ENCODE results near the gene KCNG3. TPM values are rescaled to one million over a fixed set of nuclear protein-coding genes. Genes with fewer than 3 reads are reported as not detected.

Gene KCNG3
- total and polyA plus RNA-seq, 2 of the 13 experiments (the other 11 are each of a cell fraction or from before 2014, with no cell fraction given) = 2.8 to 4.8 TPM

GRCh38 chr2:42494355-42495233, 812 bp upstream of the KCNG3 start (continued):
- TF ChIP-seq HNF4G (IDR thresholded peaks at IDR 0.05; ENCODE audit: borderline replicate concordance, low read depth, low read length) (no peak), HNF4G (CRISPR knock-in tag; IDR thresholded peaks at IDR 0.05; ENCODE audit: borderline replicate concordance, low read depth) (no peak), ZNF17 (CRISPR knock-in tag; IDR thresholded peaks at IDR 0.05) (0 out of 2 replicates have a peak, but pooled peaks have one; percentile 77), POLR2AphosphoS5 (IDR thresholded peaks at IDR 0.05; ENCODE audit: low read depth, low read length) (0 out of 2 replicates have a peak, but pooled peaks have one; percentile 22), DPF2 (CRISPR knock-in tag; IDR thresholded peaks at IDR 0.05; ENCODE audit: borderline replicate concordance, low read depth) (no peak), CTCF (CRISPR knock-in tag; IDR thresholded peaks at IDR 0.05) (peak; percentile 92), ZNF720 (CRISPR knock-in tag; IDR thresholded peaks at IDR 0.05) (no peak), PAWR (CRISPR knock-in tag; IDR thresholded peaks at IDR 0.05; ENCODE audit: borderline replicate concordance) (no peak; the same call in 1 of the 2 replicates), ETS1 (CRISPR knock-in tag; IDR thresholded peaks at IDR 0.05) (no peak), ZNF75D (CRISPR knock-in tag; IDR thresholded peaks at IDR 0.05; ENCODE audit: borderline replicate concordance) (0 out of 2 replicates have a peak, but pooled peaks have one; percentile 53), MBNL3 (CRISPR knock-in tag; conservative IDR thresholded peaks at IDR 0.05) (no peak)
- TF ChIP-seq, protein P1, sequence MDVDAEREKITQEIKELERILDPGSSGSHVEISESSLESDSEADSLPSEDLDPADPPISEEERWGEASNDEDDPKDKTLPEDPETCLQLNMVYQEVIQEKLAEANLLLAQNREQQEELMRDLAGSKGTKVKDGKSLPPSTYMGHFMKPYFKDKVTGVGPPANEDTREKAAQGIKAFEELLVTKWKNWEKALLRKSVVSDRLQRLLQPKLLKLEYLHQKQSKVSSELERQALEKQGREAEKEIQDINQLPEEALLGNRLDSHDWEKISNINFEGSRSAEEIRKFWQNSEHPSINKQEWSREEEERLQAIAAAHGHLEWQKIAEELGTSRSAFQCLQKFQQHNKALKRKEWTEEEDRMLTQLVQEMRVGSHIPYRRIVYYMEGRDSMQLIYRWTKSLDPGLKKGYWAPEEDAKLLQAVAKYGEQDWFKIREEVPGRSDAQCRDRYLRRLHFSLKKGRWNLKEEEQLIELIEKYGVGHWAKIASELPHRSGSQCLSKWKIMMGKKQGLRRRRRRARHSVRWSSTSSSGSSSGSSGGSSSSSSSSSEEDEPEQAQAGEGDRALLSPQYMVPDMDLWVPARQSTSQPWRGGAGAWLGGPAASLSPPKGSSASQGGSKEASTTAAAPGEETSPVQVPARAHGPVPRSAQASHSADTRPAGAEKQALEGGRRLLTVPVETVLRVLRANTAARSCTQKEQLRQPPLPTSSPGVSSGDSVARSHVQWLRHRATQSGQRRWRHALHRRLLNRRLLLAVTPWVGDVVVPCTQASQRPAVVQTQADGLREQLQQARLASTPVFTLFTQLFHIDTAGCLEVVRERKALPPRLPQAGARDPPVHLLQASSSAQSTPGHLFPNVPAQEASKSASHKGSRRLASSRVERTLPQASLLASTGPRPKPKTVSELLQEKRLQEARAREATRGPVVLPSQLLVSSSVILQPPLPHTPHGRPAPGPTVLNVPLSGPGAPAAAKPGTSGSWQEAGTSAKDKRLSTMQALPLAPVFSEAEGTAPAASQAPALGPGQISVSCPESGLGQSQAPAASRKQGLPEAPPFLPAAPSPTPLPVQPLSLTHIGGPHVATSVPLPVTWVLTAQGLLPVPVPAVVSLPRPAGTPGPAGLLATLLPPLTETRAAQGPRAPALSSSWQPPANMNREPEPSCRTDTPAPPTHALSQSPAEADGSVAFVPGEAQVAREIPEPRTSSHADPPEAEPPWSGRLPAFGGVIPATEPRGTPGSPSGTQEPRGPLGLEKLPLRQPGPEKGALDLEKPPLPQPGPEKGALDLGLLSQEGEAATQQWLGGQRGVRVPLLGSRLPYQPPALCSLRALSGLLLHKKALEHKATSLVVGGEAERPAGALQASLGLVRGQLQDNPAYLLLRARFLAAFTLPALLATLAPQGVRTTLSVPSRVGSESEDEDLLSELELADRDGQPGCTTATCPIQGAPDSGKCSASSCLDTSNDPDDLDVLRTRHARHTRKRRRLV (CRISPR knock-in tag; IDR thresholded peaks at IDR 0.05) = peak; percentile 71
- TF ChIP-seq, protein P2, sequence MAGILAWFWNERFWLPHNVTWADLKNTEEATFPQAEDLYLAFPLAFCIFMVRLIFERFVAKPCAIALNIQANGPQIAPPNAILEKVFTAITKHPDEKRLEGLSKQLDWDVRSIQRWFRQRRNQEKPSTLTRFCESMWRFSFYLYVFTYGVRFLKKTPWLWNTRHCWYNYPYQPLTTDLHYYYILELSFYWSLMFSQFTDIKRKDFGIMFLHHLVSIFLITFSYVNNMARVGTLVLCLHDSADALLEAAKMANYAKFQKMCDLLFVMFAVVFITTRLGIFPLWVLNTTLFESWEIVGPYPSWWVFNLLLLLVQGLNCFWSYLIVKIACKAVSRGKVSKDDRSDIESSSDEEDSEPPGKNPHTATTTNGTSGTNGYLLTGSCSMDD (CRISPR knock-in tag; IDR thresholded peaks at IDR 0.05) = no peak
- TF ChIP-seq, protein P3, sequence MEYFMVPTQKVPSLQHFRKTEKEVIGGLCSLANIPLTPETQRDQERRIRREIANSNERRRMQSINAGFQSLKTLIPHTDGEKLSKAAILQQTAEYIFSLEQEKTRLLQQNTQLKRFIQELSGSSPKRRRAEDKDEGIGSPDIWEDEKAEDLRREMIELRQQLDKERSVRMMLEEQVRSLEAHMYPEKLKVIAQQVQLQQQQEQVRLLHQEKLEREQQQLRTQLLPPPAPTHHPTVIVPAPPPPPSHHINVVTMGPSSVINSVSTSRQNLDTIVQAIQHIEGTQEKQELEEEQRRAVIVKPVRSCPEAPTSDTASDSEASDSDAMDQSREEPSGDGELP (IDR thresholded peaks at IDR 0.05; ENCODE audit: borderline replicate concordance, low read depth) = peak; percentile 20; the same call in 1 of the 2 replicates
- TF ChIP-seq, protein P4, sequence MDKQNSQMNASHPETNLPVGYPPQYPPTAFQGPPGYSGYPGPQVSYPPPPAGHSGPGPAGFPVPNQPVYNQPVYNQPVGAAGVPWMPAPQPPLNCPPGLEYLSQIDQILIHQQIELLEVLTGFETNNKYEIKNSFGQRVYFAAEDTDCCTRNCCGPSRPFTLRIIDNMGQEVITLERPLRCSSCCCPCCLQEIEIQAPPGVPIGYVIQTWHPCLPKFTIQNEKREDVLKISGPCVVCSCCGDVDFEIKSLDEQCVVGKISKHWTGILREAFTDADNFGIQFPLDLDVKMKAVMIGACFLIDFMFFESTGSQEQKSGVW (CRISPR knock-in tag; IDR thresholded peaks at IDR 0.05; ENCODE audit: borderline replicate concordance) = no peak
- TF ChIP-seq, protein P5, sequence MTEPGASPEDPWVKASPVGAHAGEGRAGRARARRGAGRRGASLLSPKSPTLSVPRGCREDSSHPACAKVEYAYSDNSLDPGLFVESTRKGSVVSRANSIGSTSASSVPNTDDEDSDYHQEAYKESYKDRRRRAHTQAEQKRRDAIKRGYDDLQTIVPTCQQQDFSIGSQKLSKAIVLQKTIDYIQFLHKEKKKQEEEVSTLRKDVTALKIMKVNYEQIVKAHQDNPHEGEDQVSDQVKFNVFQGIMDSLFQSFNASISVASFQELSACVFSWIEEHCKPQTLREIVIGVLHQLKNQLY (CRISPR knock-in tag; IDR thresholded peaks at IDR 0.05) = no peak
